Mucosa of stomach (tissue), 1 donor: ENCODE measurements around the gene CP.
"Not testable (repeated sequence)": the region's sequence is repeated elsewhere in the genome, so short reads cannot be mapped to it uniquely, and the experiment has no call there.

ENCODE experiments used
- H3K27me3 ChIP-seq: one replicate; pipeline ENCODE4 v1.7.0; 2013; ENCODE audit warnings: mild to moderate bottlenecking, low read length; ENCODE audit not compliant: control insufficient read depth, insufficient read depth
- H3K36me3 ChIP-seq: one replicate; pipeline ENCODE4 v1.7.0; 2013; ENCODE audit warnings: low read length; ENCODE audit not compliant: control insufficient read depth, insufficient read depth
- H3K4me1 ChIP-seq: one replicate; pipeline ENCODE4 v1.7.0; 2013; ENCODE audit warnings: mild to moderate bottlenecking, low read length; ENCODE audit not compliant: control insufficient read depth, insufficient read depth
- H3K4me3 ChIP-seq: one replicate; pipeline ENCODE4 v1.7.0; 2013; ENCODE audit warnings: low read length
- H3K9ac ChIP-seq: one replicate; pipeline ENCODE4 v1.7.0; 2013; ENCODE audit warnings: mild to moderate bottlenecking, low read length, moderate library complexity
- H3K9me3 ChIP-seq: one replicate; pipeline ENCODE4 v1.7.0; 2013; ENCODE audit warnings: mild to moderate bottlenecking, low read length, moderate library complexity; ENCODE audit not compliant: control insufficient read depth
- donor health status: Pancreatic carcinoma.

Gene CP

GRCh38 chr3:149245738-149246451 lies 24.3 kb upstream of the CP start:
- Histone ChIP-seq H3K36me3 (no peaks in the 10 kb centered on the region), H3K4me3 (no peak overlapping the region), H3K4me1 (peaks cover 23% of the 10 kb centered on the region), H3K9ac (no peak overlapping the region), H3K9me3 (no peaks in the 10 kb centered on the region), H3K27me3 (no peaks in the 10 kb centered on the region)

DNA sequence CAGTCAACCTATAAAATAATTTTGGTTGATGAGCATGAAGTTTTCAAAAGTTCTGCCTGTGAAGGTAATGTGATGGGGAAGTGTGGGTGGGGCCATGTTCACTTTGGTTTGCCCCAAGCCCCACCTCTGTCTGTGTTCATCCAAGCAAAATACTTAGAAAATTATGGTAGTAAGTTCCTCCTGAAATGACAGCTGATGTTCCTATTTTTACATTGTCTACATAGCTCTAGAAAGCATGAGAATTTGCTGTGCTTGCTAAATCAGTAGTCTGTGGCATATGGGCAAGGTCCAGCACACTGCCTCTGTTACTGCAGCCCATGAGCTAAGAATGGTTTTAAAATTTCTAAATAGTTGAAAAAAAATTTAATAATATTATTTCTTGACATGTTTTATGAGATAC lies 21.9 kb upstream of the CP start:
- Histone ChIP-seq H3K9me3 (no peaks in the 10 kb centered on the region), H3K9ac (no peak overlapping the region), H3K4me1 (peaks cover 23% of the 10 kb centered on the region), H3K36me3 (no peaks in the 10 kb centered on the region), H3K4me3 (no peak overlapping the region), H3K27me3 (no peaks in the 10 kb centered on the region)

- Histone ChIP-seq H3K4me1 (peaks cover 18% of the 10 kb centered on the region), H3K36me3 (no peaks in the 10 kb centered on the region), H3K4me3 (no peak overlapping the region), H3K27me3 (no peaks in the 10 kb centered on the region), H3K9ac (no peak overlapping the region), H3K9me3 (no peaks in the 10 kb centered on the region)
Measured at GRCh38 chr3:149239357-149239936, 17.8 kb upstream of the CP start.

DNA sequence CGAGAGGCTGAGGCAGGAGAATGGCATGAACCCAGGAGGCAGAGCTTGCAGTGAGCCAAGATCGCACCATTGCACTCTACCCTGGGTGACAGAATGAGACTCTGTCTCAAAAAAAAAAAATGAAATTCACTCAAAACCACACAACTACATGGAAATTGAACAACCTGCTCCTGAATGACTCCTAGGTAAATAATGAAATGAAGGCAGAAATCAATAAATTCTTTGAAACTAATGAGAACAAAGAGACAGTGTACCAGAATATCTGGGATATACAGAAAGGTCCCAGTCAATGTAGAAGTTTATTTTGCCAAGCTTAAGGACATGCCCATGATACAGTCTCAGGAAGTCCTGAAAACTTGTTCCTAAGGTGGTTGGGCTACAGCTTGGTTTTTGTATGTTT lies 16.6 kb upstream of the CP start:
- not testable (repeated sequence) for H3K36me3 ChIP-seq, H3K4me3 ChIP-seq, H3K27me3 ChIP-seq, H3K9me3 ChIP-seq, H3K9ac ChIP-seq
- H3K4me1 ChIP-seq = peaks cover 18% of the 10 kb centered on the region

GRCh38 chr3:149235599-149236424 lies 14.2 kb upstream of the CP start:
- H3K4me3 ChIP-seq = no peak overlapping the region
- no peak overlapping the region for H3K9ac ChIP-seq
- no peaks in the 10 kb centered on the region for H3K36me3 ChIP-seq
- H3K27me3 ChIP-seq = no peaks in the 10 kb centered on the region
- H3K9me3 ChIP-seq = no peaks in the 10 kb centered on the region
- H3K4me1 ChIP-seq = peaks cover 18% of the 10 kb centered on the region

GRCh38 chr3:149234671-149235245 lies 13.1 kb upstream of the CP start:
- no peak overlapping the region for H3K9ac ChIP-seq
- H3K4me3 ChIP-seq = no peak overlapping the region
- H3K4me1 ChIP-seq = peaks cover 18% of the 10 kb centered on the region
- no peaks in the 10 kb centered on the region for H3K36me3 ChIP-seq
- H3K27me3 ChIP-seq = no peaks in the 10 kb centered on the region
- no peaks in the 10 kb centered on the region for H3K9me3 ChIP-seq

DNA sequence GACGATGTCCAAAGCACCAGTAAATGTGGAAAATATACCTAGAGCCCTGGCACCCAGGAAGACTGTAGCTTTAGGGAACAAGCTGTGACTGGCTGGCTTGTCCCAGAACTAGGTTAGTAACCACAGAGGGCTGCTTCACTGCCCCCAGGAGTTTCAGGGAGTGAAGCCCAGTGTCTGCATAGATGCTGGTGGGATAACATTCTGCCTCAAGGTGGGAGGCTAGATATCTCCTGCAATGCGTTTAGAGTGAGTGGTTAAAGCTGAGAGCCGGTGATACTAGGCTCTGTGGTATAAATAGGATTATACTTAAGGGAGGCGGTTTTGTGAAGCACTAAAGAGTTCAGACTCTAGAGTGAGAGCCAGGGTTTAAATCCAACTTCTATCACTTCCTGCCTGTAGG lies 11.7 kb upstream of the CP start:
- no peaks in the 10 kb centered on the region for H3K27me3 ChIP-seq
- H3K9me3 ChIP-seq = no peaks in the 10 kb centered on the region
- H3K4me1 ChIP-seq = peaks cover 18% of the 10 kb centered on the region
- no peaks in the 10 kb centered on the region for H3K36me3 ChIP-seq
- H3K9ac ChIP-seq = no peak overlapping the region
- no peak overlapping the region for H3K4me3 ChIP-seq

- peaks cover 18% of the 10 kb centered on the region for H3K4me1 ChIP-seq
- H3K4me3 ChIP-seq = no peak overlapping the region
- H3K9ac ChIP-seq = no peak overlapping the region
- H3K27me3 ChIP-seq = no peaks in the 10 kb centered on the region
- no peaks in the 10 kb centered on the region for H3K9me3 ChIP-seq
- H3K36me3 ChIP-seq = no peaks in the 10 kb centered on the region
Measured at GRCh38 chr3:149231871-149232270, 10.2 kb upstream of the CP start.

DNA sequence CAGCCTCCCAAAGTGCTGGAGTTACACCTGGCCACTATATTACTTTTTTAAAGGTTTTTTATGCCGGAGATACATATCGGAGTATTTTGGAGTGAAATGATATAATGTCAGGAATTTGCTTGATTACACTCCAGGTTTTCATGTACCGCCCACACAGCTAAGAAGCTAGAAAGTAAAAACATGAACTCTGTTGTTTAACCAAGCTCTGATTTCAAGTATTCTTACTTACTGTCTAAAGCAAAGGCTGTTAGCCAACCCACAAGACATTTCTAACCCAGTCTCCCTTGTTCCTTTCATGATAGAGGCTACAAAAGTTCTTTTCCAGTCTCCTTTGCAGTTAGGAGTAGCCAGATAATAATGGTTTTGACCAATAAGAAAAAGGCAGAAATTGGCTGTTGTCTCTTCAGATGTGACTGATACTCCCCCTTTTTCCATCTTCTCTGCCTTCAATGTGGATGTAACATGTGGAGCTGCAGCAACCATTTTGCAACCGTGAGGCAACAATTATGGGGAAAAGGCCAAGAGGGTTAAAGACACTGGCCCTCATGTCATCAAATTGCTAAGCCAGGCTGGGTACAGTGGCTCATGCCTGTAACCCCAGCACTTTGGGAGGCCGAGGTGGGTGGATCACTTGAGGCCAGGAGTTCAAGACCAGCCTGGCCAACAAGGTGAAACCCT lies 6.1 kb upstream of the CP start:
- Histone ChIP-seq H3K27me3 (no peaks in the 10 kb centered on the region), H3K9ac (no peak overlapping the region), H3K36me3 (no peaks in the 10 kb centered on the region)

DNA sequence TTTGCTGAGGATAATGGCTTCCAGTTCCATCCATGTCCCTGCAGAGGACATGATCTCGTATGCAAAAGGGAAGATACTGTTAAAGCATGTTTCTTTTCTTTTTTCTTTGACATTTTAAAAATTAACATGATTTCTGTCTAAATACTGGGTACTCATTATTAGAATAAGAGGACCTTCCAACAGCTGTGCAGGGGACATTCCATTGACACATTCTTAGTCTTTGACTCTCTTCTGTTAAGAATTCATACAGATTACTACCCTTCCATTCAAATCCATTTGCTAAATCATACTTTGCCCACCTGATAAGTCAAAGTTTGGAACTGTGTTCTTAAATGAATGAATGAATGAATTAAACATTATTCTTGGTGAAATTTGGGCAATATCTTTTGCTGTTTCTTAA lies 5.1 kb upstream of the CP start:
- H3K4me3 ChIP-seq = no peak overlapping the region
- H3K27me3 ChIP-seq = no peaks in the 10 kb centered on the region
- H3K9ac ChIP-seq = no peak overlapping the region
- H3K9me3 ChIP-seq = no peaks in the 10 kb centered on the region
- no peaks in the 10 kb centered on the region for H3K36me3 ChIP-seq
- H3K4me1 ChIP-seq = no peaks in the 10 kb centered on the region

More for the DNA sequence above, 6.1 kb upstream of the CP start:
- Histone ChIP-seq H3K4me1 (no peaks in the 10 kb centered on the region), H3K9me3 (no peaks in the 10 kb centered on the region), H3K4me3 (no peak overlapping the region)

- no peaks in the 10 kb centered on the region for H3K36me3 ChIP-seq
- no peaks in the 10 kb centered on the region for H3K9me3 ChIP-seq
- H3K9ac ChIP-seq = no peak overlapping the region
- peak overlapping the region; percentile 32 for H3K4me3 ChIP-seq
- H3K4me1 ChIP-seq = no peaks in the 10 kb centered on the region
- H3K27me3 ChIP-seq = no peaks in the 10 kb centered on the region
Measured at GRCh38 chr3:149224736-149225594, 3.3 kb upstream of the CP start.
